Subcutaneous abdominal adipose tissue (tissue), 5 donors: ENCODE measurements around the gene TMPRSS15.

Experiments
- H3K27ac ChIP-seq: one replicate; pipeline ENCODE4 v1.7.0; 2013; ENCODE audit warnings: low read depth, mild to moderate bottlenecking, inconsistent platforms, low read length, moderate library complexity
- H3K27me3 ChIP-seq, 5 donors: one replicate each; pipeline ENCODE4 v1.7.0; 2013; ENCODE audit warnings: low read length in 5 of 5, inconsistent platforms in 1 of 5; ENCODE audit not compliant: control insufficient read depth in 5 of 5, insufficient read depth in 4 of 5
- H3K36me3 ChIP-seq, 5 donors: one replicate each; pipeline ENCODE4 v1.7.0; 2013; ENCODE audit warnings: low read length in 5 of 5; ENCODE audit not compliant: control insufficient read depth in 5 of 5, insufficient read depth in 5 of 5
- H3K4me1 ChIP-seq, 5 donors: one replicate each; pipeline ENCODE4 v1.7.0; 2013; ENCODE audit warnings: low read length in 5 of 5, mild to moderate bottlenecking in 3 of 5, moderate library complexity in 1 of 5; ENCODE audit not compliant: control insufficient read depth in 5 of 5, insufficient read depth in 5 of 5
- H3K4me3 ChIP-seq, 5 donors: one replicate each; pipeline ENCODE4 v1.7.0; 2013; ENCODE audit warnings: low read length in 5 of 5, low read depth in 1 of 5
- H3K9ac ChIP-seq, 5 donors: one replicate each; pipeline ENCODE4 v1.7.0; 2013; ENCODE audit warnings: low read length in 5 of 5, mild to moderate bottlenecking in 4 of 5, moderate library complexity in 3 of 5
- H3K9me3 ChIP-seq, 5 donors: one replicate each; pipeline ENCODE4 v1.7.0; 2013; ENCODE audit warnings: low read length in 5 of 5; ENCODE audit not compliant: control insufficient read depth in 5 of 5
- donor health status: healthy.
- donor health status: healthy.
- donor health status: healthy.
- donor health status: healthy.
- donor health status: healthy.

TMPRSS15 gene

DNA sequence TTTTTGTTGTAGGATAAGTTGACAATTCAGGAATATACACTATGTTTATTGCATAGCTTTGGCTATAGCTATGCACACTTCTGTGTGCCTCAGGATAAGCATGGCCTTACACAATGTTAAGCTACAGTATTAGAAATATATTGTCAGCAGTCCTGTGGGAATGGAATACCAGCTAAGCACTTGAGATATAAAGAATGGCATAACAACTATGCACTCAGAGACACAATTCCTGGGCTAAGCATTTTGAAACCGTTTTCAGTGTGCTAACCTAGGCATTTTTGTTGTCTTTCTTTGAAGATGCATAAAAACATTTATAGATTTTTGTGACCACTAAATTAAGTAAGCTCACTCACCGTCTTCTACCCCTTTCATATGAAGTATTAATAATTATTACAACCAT lies 46.8 kb downstream of the TMPRSS15 start:
- no peak overlapping the region for H3K27ac ChIP-seq
- no peaks in the 10 kb centered on the region for H3K9me3 ChIP-seq
- no peaks in the 10 kb centered on the region for H3K27me3 ChIP-seq
- H3K4me1 ChIP-seq: no peaks in the 10 kb centered on the region
- no peak overlapping the region for H3K4me3 ChIP-seq
- no peak overlapping the region for H3K9ac ChIP-seq
- no peaks in the 10 kb centered on the region for H3K36me3 ChIP-seq

DNA sequence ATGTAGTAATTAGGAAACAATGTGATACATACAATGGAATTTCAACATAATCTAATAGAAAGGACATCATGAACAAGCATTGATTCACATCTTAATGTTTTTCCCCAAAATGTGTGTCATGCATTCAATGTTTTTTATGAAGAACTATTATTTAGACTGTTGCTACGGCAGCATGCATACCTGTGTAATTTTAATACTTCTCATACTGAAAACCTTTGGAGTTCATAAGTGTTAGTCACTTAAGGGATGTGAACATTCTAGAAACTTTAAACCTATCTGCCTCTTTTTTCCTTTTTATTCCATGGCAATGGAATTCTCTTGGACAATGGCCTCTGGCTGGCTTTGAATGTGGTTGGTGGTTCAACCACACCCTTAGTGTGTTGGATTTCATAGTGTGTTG lies 48.6 kb downstream of the TMPRSS15 start:
- H3K9ac ChIP-seq: no peak overlapping the region
- H3K9me3 ChIP-seq: no peaks in the 10 kb centered on the region
- H3K4me1 ChIP-seq: peaks cover 0 to 2% (median 0%) of the 10 kb centered on the region in 5 donors
- H3K4me3 ChIP-seq: no peak overlapping the region
- H3K27ac ChIP-seq: no peak overlapping the region
- H3K36me3 ChIP-seq: no peaks in the 10 kb centered on the region
- H3K27me3 ChIP-seq: no peaks in the 10 kb centered on the region

DNA sequence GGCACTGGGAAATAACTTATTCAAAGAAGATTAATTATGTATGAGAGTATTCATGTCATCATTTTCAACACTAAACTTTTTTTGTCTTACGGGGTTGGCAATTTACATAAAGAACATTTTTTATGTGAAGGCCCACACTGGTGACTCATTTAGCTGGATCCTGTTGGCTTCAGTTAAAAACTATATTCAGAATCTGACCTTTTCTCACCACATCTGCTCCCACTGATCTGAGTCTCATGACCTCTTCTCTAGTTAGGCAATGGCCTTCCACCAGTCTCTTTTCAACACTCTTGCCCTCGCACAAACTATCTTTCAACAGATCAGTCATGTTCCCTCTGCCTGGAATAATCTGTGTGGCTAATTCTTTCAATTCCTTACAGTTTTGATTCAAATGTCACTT lies 53.4 kb downstream of the TMPRSS15 start:
- H3K4me3 ChIP-seq: no peak overlapping the region
- H3K9ac ChIP-seq: no peak overlapping the region
- H3K9me3 ChIP-seq: no peaks in the 10 kb centered on the region
- no peaks in the 10 kb centered on the region for H3K36me3 ChIP-seq
- H3K27ac ChIP-seq: no peak overlapping the region
- no peaks in the 10 kb centered on the region for H3K27me3 ChIP-seq
- peaks cover 0 to 5% (median 0%) of the 10 kb centered on the region in 5 donors for H3K4me1 ChIP-seq

GRCh38 chr21:18349468-18349867 lies 54.1 kb downstream of the TMPRSS15 start:
- H3K4me3 ChIP-seq: no peak overlapping the region

GRCh38 chr21:18340387-18340942 lies 63.1 kb downstream of the TMPRSS15 start:
- Histone ChIP-seq H3K27me3 (no peaks in the 10 kb centered on the region), H3K36me3 (no peaks in the 10 kb centered on the region), H3K9ac (no peak overlapping the region), H3K27ac (no peak overlapping the region), H3K4me3 (no peak overlapping the region), H3K4me1 (no peaks in the 10 kb centered on the region), H3K9me3 (no peaks in the 10 kb centered on the region)

More at GRCh38 chr21:18349468-18349867, 54.1 kb downstream of the TMPRSS15 start:
- Histone ChIP-seq H3K4me1 (peaks cover 0 to 5% (median 0%) of the 10 kb centered on the region in 5 donors), H3K27me3 (no peaks in the 10 kb centered on the region), H3K9ac (no peak overlapping the region), H3K27ac (no peak overlapping the region), H3K36me3 (no peaks in the 10 kb centered on the region), H3K9me3 (no peaks in the 10 kb centered on the region)

- Histone ChIP-seq H3K9me3 (no peaks in the 10 kb centered on the region), H3K9ac (no peak overlapping the region), H3K4me3 (no peak overlapping the region), H3K36me3 (no peaks in the 10 kb centered on the region), H3K4me1 (no peaks in the 10 kb centered on the region), H3K27me3 (no peaks in the 10 kb centered on the region), H3K27ac (no peak overlapping the region)
Observed at GRCh38 chr21:18335651-18336236, 67.8 kb downstream of the TMPRSS15 start.

- H3K4me1 ChIP-seq: no peaks in the 10 kb centered on the region
- H3K9ac ChIP-seq: no peak overlapping the region
- H3K4me3 ChIP-seq: no peak overlapping the region
- no peaks in the 10 kb centered on the region for H3K36me3 ChIP-seq
- no peak overlapping the region for H3K27ac ChIP-seq
- H3K9me3 ChIP-seq: no peaks in the 10 kb centered on the region
- H3K27me3 ChIP-seq: no peaks in the 10 kb centered on the region
Observed at GRCh38 chr21:18334066-18334465, 69.5 kb downstream of the TMPRSS15 start.

DNA sequence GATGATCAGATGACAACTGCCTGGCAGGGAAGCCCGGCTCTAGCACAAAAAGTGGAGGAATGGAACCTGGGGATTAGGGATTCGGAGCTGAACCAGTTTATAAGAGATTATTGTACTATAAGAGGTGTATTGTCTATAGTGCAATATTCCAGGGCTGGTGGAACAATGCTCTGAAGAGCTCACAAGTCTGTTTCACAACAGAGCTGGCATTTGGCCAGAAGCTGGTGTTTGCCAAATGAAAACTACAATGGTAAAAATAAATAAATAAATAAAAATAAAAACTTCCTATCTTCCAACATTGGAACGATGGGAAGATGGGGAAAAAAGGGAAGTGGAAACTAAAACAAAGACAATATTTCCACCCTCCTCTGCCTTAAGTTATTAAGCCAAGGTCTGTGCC lies 85.4 kb downstream of the TMPRSS15 start:
- no peaks in the 10 kb centered on the region for H3K27me3 ChIP-seq
- H3K36me3 ChIP-seq: no peaks in the 10 kb centered on the region
- no peak overlapping the region for H3K9ac ChIP-seq
- H3K27ac ChIP-seq: no peak overlapping the region
- H3K4me1 ChIP-seq: no peaks in the 10 kb centered on the region
- H3K4me3 ChIP-seq: no peak overlapping the region
- peaks cover 0 to 3% (median 0%) of the 10 kb centered on the region in 5 donors for H3K9me3 ChIP-seq

DNA sequence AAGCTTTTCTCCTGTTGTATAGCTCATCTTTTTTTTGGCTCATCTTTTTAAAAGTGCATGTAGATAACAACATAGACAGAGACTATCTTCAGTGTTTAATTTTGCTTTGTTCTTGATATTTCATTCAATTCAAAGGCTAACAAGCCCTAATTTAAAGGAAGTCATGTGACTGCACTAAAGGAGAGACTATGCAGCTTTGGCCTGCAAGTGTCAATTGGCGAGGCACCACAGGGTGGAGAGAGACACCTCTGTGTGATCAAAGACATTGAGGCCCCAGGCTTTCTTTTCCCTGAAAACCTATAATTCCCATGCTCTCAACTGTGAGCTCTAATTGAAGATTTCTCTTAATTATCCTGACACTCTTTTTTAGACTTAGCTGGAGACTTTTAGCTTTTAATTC lies 105.4 kb downstream of the TMPRSS15 start:
- H3K4me3 ChIP-seq: no peak overlapping the region
- no peak overlapping the region for H3K9ac ChIP-seq
- H3K27me3 ChIP-seq: no peaks in the 10 kb centered on the region
- H3K4me1 ChIP-seq: no peaks in the 10 kb centered on the region
- H3K36me3 ChIP-seq: no peaks in the 10 kb centered on the region
- no peaks in the 10 kb centered on the region for H3K9me3 ChIP-seq
- H3K27ac ChIP-seq: no peak overlapping the region

DNA sequence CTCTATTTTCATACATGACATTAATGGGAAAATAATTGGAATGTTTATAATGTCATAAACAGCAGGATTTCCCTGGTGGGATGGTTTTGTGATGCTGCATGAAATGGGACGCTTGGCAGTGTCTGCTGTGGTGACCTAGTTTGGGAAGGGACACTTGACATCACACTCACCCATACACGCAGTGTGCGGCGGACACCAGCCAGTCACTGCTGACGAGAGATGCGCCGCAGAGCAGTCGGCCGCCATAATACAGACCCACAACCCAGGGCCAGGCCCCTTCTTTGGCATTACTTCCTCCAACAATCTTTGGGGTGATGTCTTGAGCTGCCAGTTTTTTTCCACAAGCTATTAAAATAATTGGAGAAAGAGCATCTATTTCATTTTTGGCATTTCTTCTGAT lies 109.5 kb downstream of the TMPRSS15 start:
- Histone ChIP-seq H3K9me3 (no peaks in the 10 kb centered on the region), H3K27me3 (no peaks in the 10 kb centered on the region), H3K36me3 (no peaks in the 10 kb centered on the region), H3K9ac (no peak overlapping the region), H3K27ac (no peak overlapping the region), H3K4me3 (no peak overlapping the region), H3K4me1 (no peaks in the 10 kb centered on the region)
